Stimulated activated naive CD8-positive, alpha-beta T cell treated with anti-CD3 and anti-CD28 coated beads, Interleukin-15, Interleukin-2, amounts not matched to agents 100 ng/mL and 50 ng/mL, for 24 hours (primary cell): ENCODE measurements around the gene LYAR.
A peak's percentile ranks its signal among the peaks of the same experiment; 100 is the strongest.

Experiments used
- H3K27ac Mint-ChIP-seq: one replicate; pipeline ENCODE4 v1.8.0; 2021; ENCODE audit warnings: mild to moderate bottlenecking, mixed read lengths
- H3K27me3 Mint-ChIP-seq: one replicate; pipeline ENCODE4 v1.8.0; 2021; ENCODE audit warnings: mixed read lengths
- H3K36me3 Mint-ChIP-seq: one replicate; pipeline ENCODE4 v1.8.0; 2021; ENCODE audit warnings: low read depth, mixed read lengths
- H3K4me1 Mint-ChIP-seq: one replicate; pipeline ENCODE4 v1.8.0; 2021; ENCODE audit warnings: low read depth, mixed read lengths
- H3K4me3 Mint-ChIP-seq: one replicate; pipeline ENCODE4 v1.8.0; 2021; ENCODE audit warnings: mild to moderate bottlenecking, mixed read lengths
- H3K9me3 Mint-ChIP-seq: one replicate; pipeline ENCODE4 v1.8.0; 2021; ENCODE audit warnings: mixed read lengths

LYAR gene

GRCh38 chr4:4323705-4324534, 34.0 kb upstream of the LYAR start:
- peaks cover 24% of the 10 kb centered on the region for H3K36me3 Mint-ChIP-seq
- H3K27ac Mint-ChIP-seq: peak overlapping the region; percentile 4
- no peak overlapping the region for H3K4me3 Mint-ChIP-seq
- no peaks in the 10 kb centered on the region for H3K9me3 Mint-ChIP-seq
- no peaks in the 10 kb centered on the region for H3K27me3 Mint-ChIP-seq
- H3K4me1 Mint-ChIP-seq: no peaks in the 10 kb centered on the region

- H3K4me3 Mint-ChIP-seq: no peak overlapping the region
- H3K36me3 Mint-ChIP-seq: peaks cover 31% of the 10 kb centered on the region
- no peaks in the 10 kb centered on the region for H3K4me1 Mint-ChIP-seq
- no peaks in the 10 kb centered on the region for H3K27me3 Mint-ChIP-seq
- no peaks in the 10 kb centered on the region for H3K9me3 Mint-ChIP-seq
- H3K27ac Mint-ChIP-seq: no peak overlapping the region
These were observed 32.2 kb upstream of the LYAR start for GRCh38 chr4:4321951-4322688.

- Mint-ChIP-seq H3K4me3 (no peak overlapping the region), H3K27ac (no peak overlapping the region), H3K27me3 (no peaks in the 10 kb centered on the region), H3K4me1 (no peaks in the 10 kb centered on the region), H3K9me3 (no peaks in the 10 kb centered on the region), H3K36me3 (peaks cover 38% of the 10 kb centered on the region)
These were observed 31.2 kb upstream of the LYAR start for GRCh38 chr4:4320951-4321714.

GRCh38 chr4:4320528-4320927, 30.6 kb upstream of the LYAR start:
- H3K27ac Mint-ChIP-seq: no peak overlapping the region
- no peaks in the 10 kb centered on the region for H3K27me3 Mint-ChIP-seq
- peaks cover 44% of the 10 kb centered on the region for H3K36me3 Mint-ChIP-seq
- no peak overlapping the region for H3K4me3 Mint-ChIP-seq
- H3K4me1 Mint-ChIP-seq: no peaks in the 10 kb centered on the region
- no peaks in the 10 kb centered on the region for H3K9me3 Mint-ChIP-seq

- Mint-ChIP-seq H3K36me3 (peaks cover 57% of the 10 kb centered on the region), H3K4me3 (no peak overlapping the region), H3K9me3 (no peaks in the 10 kb centered on the region), H3K27me3 (no peaks in the 10 kb centered on the region), H3K4me1 (no peaks in the 10 kb centered on the region), H3K27ac (no peak overlapping the region)
These were observed 27.7 kb upstream of the LYAR start for GRCh38 chr4:4317496-4318232.

- Mint-ChIP-seq H3K27ac (no peak overlapping the region), H3K27me3 (no peaks in the 10 kb centered on the region), H3K4me1 (no peaks in the 10 kb centered on the region), H3K9me3 (no peaks in the 10 kb centered on the region), H3K4me3 (no peak overlapping the region), H3K36me3 (peaks cover 45% of the 10 kb centered on the region)
These were observed 26.2 kb upstream of the LYAR start for GRCh38 chr4:4316150-4316495.

- Mint-ChIP-seq H3K27ac (no peak overlapping the region), H3K4me3 (no peak overlapping the region), H3K9me3 (no peaks in the 10 kb centered on the region), H3K27me3 (no peaks in the 10 kb centered on the region), H3K36me3 (peaks cover 42% of the 10 kb centered on the region), H3K4me1 (no peaks in the 10 kb centered on the region)
These were observed 25.7 kb upstream of the LYAR start for GRCh38 chr4:4315461-4316149.

GRCh38 chr4:4311193-4311592, 21.2 kb upstream of the LYAR start:
- Mint-ChIP-seq H3K36me3 (peaks cover 45% of the 10 kb centered on the region), H3K27me3 (no peaks in the 10 kb centered on the region), H3K4me3 (no peak overlapping the region), H3K27ac (no peak overlapping the region), H3K9me3 (no peaks in the 10 kb centered on the region), H3K4me1 (no peaks in the 10 kb centered on the region)

GRCh38 chr4:4308800-4309441, 19.0 kb upstream of the LYAR start:
- Mint-ChIP-seq H3K36me3 (peaks cover 38% of the 10 kb centered on the region), H3K4me1 (no peaks in the 10 kb centered on the region), H3K4me3 (no peak overlapping the region), H3K27ac (no peak overlapping the region), H3K9me3 (no peaks in the 10 kb centered on the region), H3K27me3 (no peaks in the 10 kb centered on the region)

- peaks cover 42% of the 10 kb centered on the region for H3K36me3 Mint-ChIP-seq
- H3K4me3 Mint-ChIP-seq: no peak overlapping the region
- H3K27me3 Mint-ChIP-seq: no peaks in the 10 kb centered on the region
- H3K9me3 Mint-ChIP-seq: no peaks in the 10 kb centered on the region
- H3K4me1 Mint-ChIP-seq: no peaks in the 10 kb centered on the region
- H3K27ac Mint-ChIP-seq: no peak overlapping the region
These were observed 17.0 kb upstream of the LYAR start for GRCh38 chr4:4306920-4307319.

GRCh38 chr4:4302416-4302815, 12.5 kb upstream of the LYAR start:
- Mint-ChIP-seq H3K9me3 (no peaks in the 10 kb centered on the region), H3K27me3 (no peaks in the 10 kb centered on the region), H3K4me3 (no peak overlapping the region), H3K27ac (no peak overlapping the region), H3K36me3 (peaks cover 35% of the 10 kb centered on the region), H3K4me1 (no peaks in the 10 kb centered on the region)

- Mint-ChIP-seq H3K36me3 (peaks cover 31% of the 10 kb centered on the region), H3K9me3 (no peaks in the 10 kb centered on the region), H3K27me3 (no peaks in the 10 kb centered on the region), H3K4me1 (no peaks in the 10 kb centered on the region), H3K4me3 (no peak overlapping the region), H3K27ac (no peak overlapping the region)
These were observed 12.0 kb upstream of the LYAR start for GRCh38 chr4:4302001-4302400.

- peaks cover 28% of the 10 kb centered on the region for H3K36me3 Mint-ChIP-seq
- H3K27me3 Mint-ChIP-seq: no peaks in the 10 kb centered on the region
- no peak overlapping the region for H3K4me3 Mint-ChIP-seq
- peaks cover 7% of the 10 kb centered on the region for H3K4me1 Mint-ChIP-seq
- no peak overlapping the region for H3K27ac Mint-ChIP-seq
- no peaks in the 10 kb centered on the region for H3K9me3 Mint-ChIP-seq
These were observed 9.1 kb upstream of the LYAR start for GRCh38 chr4:4299006-4299405.
